Activated T-cell treated with anti-CD3 and anti-CD28 coated beads for 1 hour (primary cell): ENCODE results near the gene CCL19.

Experiments
- DNase-seq: peaks from one replicate; pipeline ENCODE4 v3.0.0-alpha.2; 2020; ENCODE audit warnings: low read depth

CCL19 gene

GRCh38 chr9:34662526-34663302 lies 28.4 kb downstream of the CCL19 start, which contains the start of gene CCL27:
Gene CCL27, minus strand, starts transcription at chr9:34662657. Its CDS starts 24 bp downstream, at chr9:34662633.
- DNase-seq: no peak

DNA sequence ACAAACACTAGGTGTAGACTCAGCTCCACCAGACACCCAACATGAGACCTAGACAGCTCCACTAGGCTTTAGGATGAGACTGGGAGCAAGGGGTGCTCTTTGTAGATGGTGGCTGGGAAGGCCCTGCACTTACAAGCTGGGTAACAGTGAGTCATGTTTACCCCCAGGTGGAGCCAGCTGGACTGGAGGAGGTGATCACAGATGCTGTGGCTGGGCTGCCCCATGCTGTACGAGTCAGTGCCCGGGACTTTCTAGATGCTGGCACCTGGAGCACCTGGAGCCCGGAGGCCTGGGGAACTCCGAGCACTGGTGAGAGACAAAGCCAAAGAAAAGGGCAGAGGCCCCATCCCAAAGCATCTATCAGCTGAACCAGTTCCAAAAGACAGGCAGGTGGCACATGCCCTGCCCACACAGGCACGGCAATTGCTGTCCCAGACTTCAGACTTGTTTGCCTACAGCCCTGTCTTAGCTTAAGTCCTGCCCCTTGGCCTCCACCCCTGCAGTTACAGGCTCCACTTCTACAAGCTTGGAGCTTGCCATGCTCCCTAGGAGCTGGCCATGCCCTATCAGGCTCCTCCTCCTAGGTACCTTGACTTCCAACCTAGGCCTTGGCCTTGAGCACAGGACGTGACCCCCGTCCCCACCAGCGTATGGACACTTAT lies 31.4 kb downstream of the CCL19 start:
- DNase-seq: no peak

DNA sequence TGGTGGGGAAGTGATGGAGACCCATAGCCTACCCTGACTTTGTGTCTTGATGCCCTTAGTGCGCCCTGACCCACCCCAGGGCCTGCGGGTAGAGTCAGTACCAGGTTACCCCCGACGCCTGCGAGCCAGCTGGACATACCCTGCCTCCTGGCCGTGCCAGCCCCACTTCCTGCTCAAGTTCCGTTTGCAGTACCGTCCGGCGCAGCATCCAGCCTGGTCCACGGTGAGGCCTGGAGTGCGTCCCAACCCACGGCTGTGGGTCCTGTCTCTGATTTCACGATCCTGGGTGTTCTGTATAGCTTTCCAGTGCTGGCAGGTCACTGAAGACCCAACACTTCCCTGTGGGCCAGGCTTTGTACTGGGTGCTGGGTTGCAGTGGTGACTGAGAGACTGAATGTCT lies 32.6 kb downstream of the CCL19 start:
- DNase-seq: no peak

- DNase-seq: no peak
Measured at GRCh38 chr9:34656992-34657391, 34.1 kb downstream of the CCL19 start.

GRCh38 chr9:34655394-34655793 lies 35.7 kb downstream of the CCL19 start:
- DNase-seq: no peak

- no peak for DNase-seq
Measured at GRCh38 chr9:34654323-34655051, 36.6 kb downstream of the CCL19 start.

GRCh38 chr9:34653151-34654072 lies 37.7 kb downstream of the CCL19 start:
- no peak for DNase-seq

GRCh38 chr9:34652602-34653000 lies 38.5 kb downstream of the CCL19 start:
- DNase-seq: no peak

- no peak for DNase-seq
Measured at GRCh38 chr9:34651876-34652601, 39.0 kb downstream of the CCL19 start, which contains the start of gene IL11RA. Gene IL11RA, plus strand, starts transcription at chr9:34652185. Its CDS starts 3,033 bp downstream, at chr9:34655218.

DNA sequence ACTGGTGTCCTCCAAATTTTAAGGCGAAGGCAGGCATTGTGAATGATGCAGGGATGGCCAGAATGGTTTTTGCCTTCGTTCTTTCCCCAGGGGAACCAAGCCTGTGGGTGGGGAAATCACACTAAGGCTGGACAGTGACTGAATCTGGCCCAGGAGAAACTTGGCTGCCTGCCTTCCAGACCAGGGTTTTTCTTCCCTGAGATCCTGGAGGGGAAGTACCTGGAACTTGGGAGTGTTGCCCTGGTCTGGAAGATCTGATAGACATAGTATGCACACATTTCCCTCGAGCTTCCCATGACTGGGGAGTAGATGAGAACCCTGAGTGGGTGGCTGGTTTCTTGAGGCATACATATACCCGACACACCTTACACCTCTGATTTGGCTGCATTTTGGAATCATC lies 39.8 kb downstream of the CCL19 start:
- DNase-seq: no peak

DNA sequence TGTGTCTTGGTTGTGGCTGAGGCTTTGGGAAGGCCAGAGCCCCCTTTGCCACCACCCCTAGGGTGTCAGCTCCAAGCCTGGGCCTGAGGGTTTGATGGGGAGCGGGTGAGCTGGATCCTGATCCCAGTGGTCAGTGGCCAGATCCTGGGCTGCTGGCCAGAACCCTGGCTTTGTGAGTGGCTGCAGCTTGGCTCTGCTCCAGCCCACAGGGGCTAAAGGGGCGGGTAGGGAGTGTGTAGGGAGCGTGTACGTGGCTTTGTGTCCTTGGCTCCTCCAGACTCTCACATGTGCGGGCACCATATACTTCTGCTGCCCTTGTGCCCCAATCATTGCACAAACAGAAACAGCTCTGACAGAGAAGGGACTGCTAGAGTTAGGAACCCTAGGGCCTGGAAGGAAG lies 40.3 kb downstream of the CCL19 start:
- DNase-seq: no peak

DNA sequence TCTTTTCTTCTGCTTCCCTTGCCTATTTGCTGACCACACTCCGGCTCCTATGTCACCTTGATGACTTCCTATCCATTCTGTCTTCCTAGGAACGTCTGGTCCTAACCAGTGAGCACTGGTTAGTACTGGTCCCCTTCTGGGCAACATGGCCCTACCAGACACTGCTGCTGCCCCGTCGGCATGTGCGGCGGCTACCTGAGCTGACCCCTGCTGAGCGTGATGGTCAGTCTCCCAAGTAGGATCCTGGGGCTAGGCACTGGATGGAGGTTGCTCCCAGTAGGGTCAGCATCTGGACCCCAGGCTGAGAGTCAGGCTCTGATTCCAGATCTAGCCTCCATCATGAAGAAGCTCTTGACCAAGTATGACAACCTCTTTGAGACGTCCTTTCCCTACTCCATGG lies 42.4 kb downstream of the CCL19 start:
- DNase-seq: no peak

- DNase-seq: no peak
Measured at GRCh38 chr9:34647651-34648050, 43.4 kb downstream of the CCL19 start.

- DNase-seq: no peak
Measured at GRCh38 chr9:34647084-34647403, 44.0 kb downstream of the CCL19 start.

- DNase-seq: peak; percentile 99
Measured at GRCh38 chr9:34646211-34647083, 44.6 kb downstream of the CCL19 start, which contains the start of gene GALT. Gene GALT, plus strand, starts transcription at chr9:34646675. Its CDS starts 30 bp downstream, at chr9:34646705.

- no peak for DNase-seq
Measured at GRCh38 chr9:34644766-34645314, 46.2 kb downstream of the CCL19 start.

GRCh38 chr9:34642679-34643078 lies 48.4 kb downstream of the CCL19 start:
- no peak for DNase-seq
